Left renal cortex interstitium (tissue), 4 donors: ENCODE measurements around the gene SCYL2. TPM values are rescaled to one million over a fixed set of nuclear protein-coding genes. Genes with fewer than 3 reads are reported as not detected.
A peak's percentile ranks its signal among the peaks of the same experiment; 100 is the strongest.

ENCODE experiments used
- DNase-seq, 4 donors: peaks; one replicate each; pipeline ENCODE4 v3.0.0-alpha.2; 2013; ENCODE audit warnings: low read depth in 4 of 4, low spot score in 2 of 4, missing footprints in 1 of 4
- polyA plus RNA-seq, 4 donors: library from polyadenylated mRNA; unstranded; fragments of 120-200 nt; gene quantifications; one replicate each; pipeline ENCODE4 v1.2.1, GENCODE V29; 2013; ENCODE audit not compliant: insufficient read length in 4 of 4

Gene SCYL2
- polyA plus RNA-seq, 4 donors, result 45.3 to 67.3 (median 49.9) TPM

GRCh38 chr12:100368066-100368465, 101.1 kb downstream of the SCYL2 start:
- no peak for DNase-seq

- no peak for DNase-seq
These were observed 104.2 kb downstream of the SCYL2 start for GRCh38 chr12:100371146-100371545.

- DNase-seq, result no peak
These were observed 106.1 kb downstream of the SCYL2 start for GRCh38 chr12:100372853-100373640.

- peak in 1 of 4 donors; percentile 27 for DNase-seq
These were observed 108.2 kb downstream of the SCYL2 start for GRCh38 chr12:100375038-100375735.

- no peak for DNase-seq
These were observed 109.2 kb downstream of the SCYL2 start for GRCh38 chr12:100376161-100376560.

- no peak for DNase-seq
These were observed 114.4 kb downstream of the SCYL2 start for GRCh38 chr12:100381379-100381778.

- DNase-seq, result no peak
These were observed 115.4 kb downstream of the SCYL2 start for GRCh38 chr12:100382338-100382737.

- DNase-seq, result no peak
These were observed 116.9 kb downstream of the SCYL2 start for GRCh38 chr12:100383586-100384558.

GRCh38 chr12:100384559-100384935, 117.6 kb downstream of the SCYL2 start:
- DNase-seq, result no peak

- no peak for DNase-seq
These were observed 121.4 kb downstream of the SCYL2 start for GRCh38 chr12:100388382-100388781.

Other genes starting within 250 kb of the SCYL2 start
- gene BLTP3B, start 124.3 kb upstream of the SCYL2 start, polyA plus RNA-seq, result 10 to 100 TPM; 20.5 to 26.3 (median 21.9) TPM
- gene ACTR6, start 66.4 kb upstream of the SCYL2 start, polyA plus RNA-seq, result 10 to 100 TPM; 31.9 to 40.7 (median 38.2) TPM
- 1 to 10 TPM; 4.0 to 7.3 (median 5.7) TPM for gene DEPDC4, start 98 bp upstream of the SCYL2 start, polyA plus RNA-seq
- gene SLC17A8, start 89.9 kb downstream of the SCYL2 start, polyA plus RNA-seq, result under 1 TPM; 0.22 to 0.41 (median 0.28) TPM
- 10 to 100 TPM; 11.2 to 17.3 (median 13.6) TPM for gene NR1H4, start 206.7 kb downstream of the SCYL2 start, polyA plus RNA-seq